H9 (cell line): ENCODE results near the gene CEP85L. TPM values are rescaled to one million over a fixed set of nuclear protein-coding genes. Genes with fewer than 3 reads are reported as not detected.

Source experiments
- DNase-seq: peaks from one replicate; pipeline ENCODE4 v3.0.0-alpha.2; 2017
- H2AFZ ChIP-seq: one replicate; pipeline ENCODE4 v1.6.1; 2013; ENCODE audit warnings: mild to moderate bottlenecking, low read length, control low read depth, moderate library complexity
- H2AK5ac ChIP-seq: 2 replicates; pipeline ENCODE4 v1.6.1; 2013; ENCODE audit warnings: low read length, control low read depth, mixed read lengths; ENCODE audit not compliant: insufficient read length
- H2BK120ac ChIP-seq: one replicate; pipeline ENCODE4 v1.6.1; 2013; ENCODE audit warnings: low read depth, mild to moderate bottlenecking, low read length, control low read depth, inconsistent platforms; ENCODE audit not compliant: poor library complexity, severe bottlenecking
- H2BK12ac ChIP-seq: 2 replicates; pipeline ENCODE4 v1.6.1; 2013; ENCODE audit warnings: low read length, control low read depth, mixed read lengths, low read depth; ENCODE audit not compliant: insufficient read length
- H2BK15ac ChIP-seq: 2 replicates; pipeline ENCODE4 v1.6.1; 2013; ENCODE audit warnings: low read depth, low read length, control low read depth
- H2BK20ac ChIP-seq: one replicate; pipeline ENCODE4 v1.6.1; 2013; ENCODE audit warnings: low read depth, mild to moderate bottlenecking, low read length, control low read depth, inconsistent platforms; ENCODE audit not compliant: poor library complexity, severe bottlenecking
- H2BK5ac ChIP-seq: 2 replicates; pipeline ENCODE4 v1.6.1; 2013; ENCODE audit warnings: low read length, control low read depth, mixed read lengths; ENCODE audit not compliant: insufficient read length
- H3K14ac ChIP-seq: 2 replicates; pipeline ENCODE4 v1.6.1; 2013; ENCODE audit warnings: low read length, control low read depth; ENCODE audit not compliant: insufficient read depth
- H3K18ac ChIP-seq: 2 replicates; pipeline ENCODE4 v1.6.1; 2013; ENCODE audit warnings: low read depth, mild to moderate bottlenecking, mixed read lengths, low read length, control low read depth; ENCODE audit not compliant: insufficient read length
- H3K23ac ChIP-seq: 2 replicates; pipeline ENCODE4 v1.6.1; 2013; ENCODE audit warnings: low read length, control low read depth, mixed read lengths, low read depth; ENCODE audit not compliant: insufficient read length
- H3K23me2 ChIP-seq: 2 replicates; pipeline ENCODE4 v1.6.1; 2013; ENCODE audit warnings: low read depth, mild to moderate bottlenecking, mixed read lengths, low read length, control low read depth; ENCODE audit not compliant: insufficient read length, poor library complexity, severe bottlenecking
- H3K27ac ChIP-seq: 2 replicates; pipeline ENCODE4 v1.5.1; 2013; ENCODE audit warnings: low read length, control low read depth, mixed read lengths, low read depth; ENCODE audit not compliant: insufficient read length
- H3K27me3 ChIP-seq: 2 replicates; pipeline ENCODE4 v1.6.1; 2013; ENCODE audit warnings: low read length, control low read depth, inconsistent platforms; ENCODE audit not compliant: insufficient read depth
- H3K4ac ChIP-seq: 2 replicates; pipeline ENCODE4 v1.6.1; 2013; ENCODE audit warnings: low read depth, mild to moderate bottlenecking, control low read depth, inconsistent platforms, low read length, moderate library complexity
- H3K4me1 ChIP-seq: 2 replicates; pipeline ENCODE4 v1.6.1; 2013; ENCODE audit warnings: low read length, control low read depth, inconsistent platforms; ENCODE audit not compliant: insufficient read depth
- H3K4me2 ChIP-seq: 2 replicates; pipeline ENCODE4 v1.6.1; 2013; ENCODE audit warnings: low read length, control low read depth, mixed read lengths; ENCODE audit not compliant: insufficient read length, insufficient read depth
- H3K56ac ChIP-seq: 2 replicates; pipeline ENCODE4 v1.6.1; 2013; ENCODE audit warnings: low read depth, mild to moderate bottlenecking, mixed read lengths, low read length, control low read depth; ENCODE audit not compliant: insufficient read length
- H3K79me1 ChIP-seq: 2 replicates; pipeline ENCODE4 v1.6.1; 2013; ENCODE audit warnings: low read depth, mild to moderate bottlenecking, moderate library complexity, low read length, control low read depth, inconsistent platforms; ENCODE audit not compliant: insufficient read depth, poor library complexity, severe bottlenecking
- H3K79me2 ChIP-seq: 2 replicates; pipeline ENCODE4 v1.6.1; 2013; ENCODE audit warnings: low read length, control low read depth, inconsistent platforms; ENCODE audit not compliant: insufficient read depth
- H3K9ac ChIP-seq: 2 replicates; pipeline ENCODE4 v1.6.1; 2013; ENCODE audit warnings: low read length, control low read depth, mixed read lengths; ENCODE audit not compliant: insufficient read length; ENCODE audit errors: extremely low read depth
- H3K9me3 ChIP-seq: one replicate; pipeline ENCODE4 v1.6.1; 2013; ENCODE audit warnings: low read depth, low read length, inconsistent platforms; ENCODE audit not compliant: control insufficient read depth
- H3T11ph ChIP-seq: one replicate; pipeline ENCODE4 v1.6.1; 2013; ENCODE audit warnings: mild to moderate bottlenecking, low read length, control low read depth, inconsistent platforms
- H4K20me1 ChIP-seq: one replicate; pipeline ENCODE4 v1.6.1; 2013; ENCODE audit not compliant: control insufficient read depth, insufficient read length, insufficient read depth
- H4K5ac ChIP-seq: 2 replicates; pipeline ENCODE4 v1.6.1; 2013; ENCODE audit warnings: low read depth, mild to moderate bottlenecking, mixed read lengths, low read length, control low read depth; ENCODE audit not compliant: insufficient read length
- H4K8ac ChIP-seq: replicated peaks from 2 replicates; pipeline ENCODE4 v1.6.1; 2013; ENCODE audit warnings: low read length, control low read depth, mixed read lengths, low read depth; ENCODE audit not compliant: insufficient read length
- H4K91ac ChIP-seq: 2 replicates; pipeline ENCODE4 v1.6.1; 2013; ENCODE audit warnings: low read depth, mild to moderate bottlenecking, moderate library complexity, mixed read lengths, low read length, control low read depth; ENCODE audit not compliant: insufficient read length
- H3K27ac Mint-ChIP-seq, 3 experiments: 2 replicates in 2 of 3; 3 replicates in 1 of 3; pipeline ENCODE4 v1.8.0; 2020 to 2021; ENCODE audit warnings: mixed read lengths in 3 of 3, mild to moderate bottlenecking in 1 of 3, moderate library complexity in 1 of 3
- H3K27me3 Mint-ChIP-seq: 2 replicates; pipeline ENCODE4 v1.8.0; 2021; ENCODE audit warnings: low read depth, mild to moderate bottlenecking, moderate library complexity, mixed read lengths
- H3K36me3 Mint-ChIP-seq, 3 experiments: 2 replicates in 2 of 3; 3 replicates in 1 of 3; pipeline ENCODE4 v1.8.0; 2020 to 2021; ENCODE audit warnings: low read depth in 3 of 3, mixed read lengths in 3 of 3; ENCODE audit not compliant: insufficient read depth in 1 of 3
- H3K4me1 Mint-ChIP-seq, 2 experiments: 2 replicates each; pipeline ENCODE4 v1.8.0; 2020; ENCODE audit warnings: mixed read lengths in 2 of 2
- H3K4me3 Mint-ChIP-seq, 2 experiments: 2 replicates in 1 of 2; 3 replicates in 1 of 2; pipeline ENCODE4 v1.8.0; 2020 to 2021; ENCODE audit warnings: mild to moderate bottlenecking in 2 of 2, mixed read lengths in 2 of 2, moderate library complexity in 1 of 2
- H3K9me3 Mint-ChIP-seq, 2 experiments: 2 replicates in 1 of 2; 3 replicates in 1 of 2; pipeline ENCODE4 v1.8.0; 2020; ENCODE audit warnings: mild to moderate bottlenecking in 2 of 2, mixed read lengths in 2 of 2, moderate library complexity in 1 of 2
- WGBS: extraction: QIAGEN DNeasy Blood & Tissue Kit; methylation state at CpG from one replicate; pipeline ENCODE4 v1.1.7; 2013; ENCODE audit warnings: missing lambda C conversion rate, low lambda C conversion rate, mixed read lengths; ENCODE audit not compliant: insufficient read length; ENCODE audit errors: extremely low coverage; 5-methylcytosine and 5-hydroxymethylcytosine counted together
- total RNA-seq: library from RNA; stranded (reverse); gene quantifications from 2 replicates; pipeline ENCODE4 v1.2.1, GENCODE V29; 2021
- TF ChIP-seq, protein P1 (sequence below): fragments of 200-600 bp; sonication (generic); conservative IDR thresholded peaks from 3 replicates; pipeline ENCODE4 v1.8.0; 2021; ENCODE audit warnings: antibody characterized with exemption, mild to moderate bottlenecking

The CEP85L gene
- total RNA-seq, 1 experiment from 2014 or later, result 3.8 TPM

DNA sequence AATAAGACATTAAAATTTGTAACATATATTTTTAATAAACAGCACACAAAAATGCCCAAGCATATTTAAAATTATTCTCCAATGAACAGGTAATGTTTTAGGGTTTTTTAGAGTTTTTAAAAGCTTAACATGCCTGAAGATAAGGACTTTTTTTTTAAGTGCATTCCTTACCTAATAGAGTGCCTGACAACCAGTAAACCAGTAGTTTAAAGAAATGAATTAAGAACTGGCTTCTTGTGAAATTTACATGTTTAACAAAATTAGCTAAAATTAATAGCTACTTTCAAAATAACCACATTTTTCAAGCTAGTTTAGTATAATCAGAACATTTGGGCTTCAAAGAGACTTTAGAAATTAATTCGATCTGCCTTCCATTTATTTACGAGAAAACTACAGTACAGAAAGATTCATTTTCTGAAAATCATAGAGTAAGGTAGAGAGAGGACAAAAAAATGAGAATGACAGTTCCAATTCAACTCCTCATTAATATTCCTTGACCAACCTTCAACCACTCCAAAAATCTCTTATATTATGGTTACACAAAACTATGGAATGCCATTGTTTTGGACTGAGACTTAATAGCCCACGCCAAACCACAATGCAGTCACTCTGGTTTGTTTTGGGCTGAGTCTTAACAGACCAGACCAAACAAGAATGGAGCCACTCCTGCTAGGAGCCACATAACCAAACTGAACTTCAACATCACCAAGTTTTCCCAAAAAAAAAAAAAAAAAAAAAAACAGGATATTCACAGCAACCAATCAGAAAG, 109.0 kb downstream of the CEP85L start:
- H2BK120ac ChIP-seq, result no peak overlapping the region
- H4K5ac ChIP-seq, result no peak overlapping the region
- Mint-ChIP-seq H3K36me3 (no peaks in the 10 kb centered on the region), H3K27me3 (no peaks in the 10 kb centered on the region), H3K9me3 (peaks cover 0 to 2% of the 10 kb centered on the region in 2 experiments; a peak in 2 of 5 replicates), H3K4me1 (peaks cover 2% of the 10 kb centered on the region in 2 experiments; a peak in 1 of 4 replicates), H3K4me3 (no peak overlapping the region), H3K27ac (no peak overlapping the region; a peak in 1 of 7 replicates)
- H3K56ac ChIP-seq, result no peak overlapping the region
- H3K14ac ChIP-seq, result no peak overlapping the region
- H2BK20ac ChIP-seq, result no peak overlapping the region
- no peak overlapping the region for H2AK5ac ChIP-seq
- WGBS, result no CpG with 5 or more reads among the region's 3 CpGs
- no peak overlapping the region for H4K91ac ChIP-seq
- H3K9ac ChIP-seq, result no peak overlapping the region
- TF ChIP-seq, protein P1, sequence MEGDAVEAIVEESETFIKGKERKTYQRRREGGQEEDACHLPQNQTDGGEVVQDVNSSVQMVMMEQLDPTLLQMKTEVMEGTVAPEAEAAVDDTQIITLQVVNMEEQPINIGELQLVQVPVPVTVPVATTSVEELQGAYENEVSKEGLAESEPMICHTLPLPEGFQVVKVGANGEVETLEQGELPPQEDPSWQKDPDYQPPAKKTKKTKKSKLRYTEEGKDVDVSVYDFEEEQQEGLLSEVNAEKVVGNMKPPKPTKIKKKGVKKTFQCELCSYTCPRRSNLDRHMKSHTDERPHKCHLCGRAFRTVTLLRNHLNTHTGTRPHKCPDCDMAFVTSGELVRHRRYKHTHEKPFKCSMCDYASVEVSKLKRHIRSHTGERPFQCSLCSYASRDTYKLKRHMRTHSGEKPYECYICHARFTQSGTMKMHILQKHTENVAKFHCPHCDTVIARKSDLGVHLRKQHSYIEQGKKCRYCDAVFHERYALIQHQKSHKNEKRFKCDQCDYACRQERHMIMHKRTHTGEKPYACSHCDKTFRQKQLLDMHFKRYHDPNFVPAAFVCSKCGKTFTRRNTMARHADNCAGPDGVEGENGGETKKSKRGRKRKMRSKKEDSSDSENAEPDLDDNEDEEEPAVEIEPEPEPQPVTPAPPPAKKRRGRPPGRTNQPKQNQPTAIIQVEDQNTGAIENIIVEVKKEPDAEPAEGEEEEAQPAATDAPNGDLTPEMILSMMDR, result no peak
- H2BK15ac ChIP-seq, result no peak overlapping the region
- H3K9me3 ChIP-seq, result no peaks in the 10 kb centered on the region
- H4K20me1 ChIP-seq, result no peaks in the 10 kb centered on the region
- no peak overlapping the region for H3K23ac ChIP-seq
- H4K8ac ChIP-seq, result no peak overlapping the region
- H2BK12ac ChIP-seq, result no peak overlapping the region
- no peaks in the 10 kb centered on the region for H3K27me3 ChIP-seq
- H3K23me2 ChIP-seq, result no peaks in the 10 kb centered on the region
- DNase-seq, result no peak
- H3K79me1 ChIP-seq, result no peaks in the 10 kb centered on the region
- H3K27ac ChIP-seq, result no peak overlapping the region
- H3K4me1 ChIP-seq, result no peaks in the 10 kb centered on the region
- no peak overlapping the region for H3T11ph ChIP-seq
- no peak overlapping the region for H3K4ac ChIP-seq
- H2BK5ac ChIP-seq, result no peak overlapping the region
- no peaks in the 10 kb centered on the region for H3K79me2 ChIP-seq
- H3K4me2 ChIP-seq, result no peak overlapping the region
- no peak overlapping the region for H3K18ac ChIP-seq
- H2AFZ ChIP-seq, result no peak overlapping the region
